Stomach (tissue), 9 donors: ENCODE results near the gene ZAR1L. TPM values are rescaled to one million over a fixed set of nuclear protein-coding genes. Genes with fewer than 3 reads are reported as not detected.

ENCODE experiments used
- DNase-seq, 2 donors: peaks; one replicate each; pipeline versions ENCODE4 v3.0.0 to v3.0.0-alpha.2; 2013 to 2019
- H3K27ac ChIP-seq, 5 donors: fragments of 200-600 bp in 4 of 5; sonication (generic) in 4 of 5; one replicate each; pipeline ENCODE4 v1.5.1; 2013 to 2019; ENCODE audit warnings: mild to moderate bottlenecking in 1 of 5, moderate library complexity in 1 of 5
- H3K27me3 ChIP-seq, 3 donors: fragments of 200-600 bp; sonication (generic); one replicate each; pipeline ENCODE4 v1.5.1; 2017 to 2019; ENCODE audit warnings: mixed run types in 1 of 3
- H3K36me3 ChIP-seq, 4 donors: fragments of 200-600 bp; sonication (generic); 1 replicate in 3 of 4; 2 replicates in 1 of 4; pipeline ENCODE4 v1.5.1; 2016 to 2019
- H3K4me1 ChIP-seq, 4 donors: fragments of 200-600 bp; sonication (generic); one replicate each; pipeline ENCODE4 v1.5.1; 2016 to 2019
- H3K4me3 ChIP-seq, 4 donors: fragments of 200-600 bp; sonication (generic) in 3 of 4; one replicate each; pipeline ENCODE4 v1.5.1; 2016 to 2019; ENCODE audit warnings: mild to moderate bottlenecking in 1 of 4
- H3K9me3 ChIP-seq, 4 donors: fragments of 200-600 bp; sonication (generic); one replicate each; pipeline ENCODE4 v1.5.1; 2016 to 2019
- CTCF ChIP-seq, 7 experiments: fragments of 450-650 bp in 4 of 7; fragments of 200-600 bp in 3 of 7; sonication (generic) in 3 of 7; IDR thresholded peaks; one replicate each; pipeline ENCODE4 v1.5.1; 2016 to 2019; ENCODE audit warnings: antibody characterized with exemption in 7 of 7, control low read depth in 2 of 7, mild to moderate bottlenecking in 1 of 7
- EP300 ChIP-seq: sonication (generic); formaldehyde crosslinking; IDR thresholded peaks from one replicate; pipeline ENCODE4 v1.6.1; 2017; ENCODE audit warnings: antibody characterized with exemption
- POLR2A ChIP-seq, 4 donors: fragments of 450-650 bp; IDR thresholded peaks; one replicate each; pipeline ENCODE4 v1.6.1; 2016; ENCODE audit warnings: antibody characterized with exemption in 4 of 4, control low read depth in 2 of 4, mild to moderate bottlenecking in 1 of 4, moderate library complexity in 1 of 4
- POLR2AphosphoS5 ChIP-seq, 3 donors: sonication (generic); formaldehyde crosslinking; IDR thresholded peaks; one replicate each; pipeline ENCODE4 v1.6.1; 2016; ENCODE audit warnings: antibody characterized with exemption in 3 of 3
- WGBS, 5 donors: extraction: QIAGEN DNeasy Blood & Tissue Kit in 3 of 5; methylation state at CpG; one replicate each; pipeline versions ENCODE4 v1.1.5 to v1.1.7; 2013 to 2018; 5-methylcytosine and 5-hydroxymethylcytosine counted together
- intact Hi-C: fragments of 100-400 bp; cut with DNase I; formaldehyde crosslinking; loops from one replicate; pipeline ENCODE4 v1.15.1; 2023; ENCODE audit warnings: low total_unique reads
- polyA plus RNA-seq, 3 donors: library from polyadenylated mRNA; stranded (reverse); fragments of 200-250 nt; gene quantifications; one replicate each; pipeline ENCODE4 v1.2.3, GENCODE V29; 2013
- total RNA-seq, 5 donors: library from RNA; depleted of rRNA; stranded (reverse); fragments of >200 nt; gene quantifications; one replicate each; pipeline versions ENCODE4 v1.1.0 to v1.2.3, GENCODE V29; 2014 to 2016
- donor health status: healthy with polysubstance abuse.
- donor health status: Bipolar disorder and iron deficiency.
- donor health status: healthy.

The ZAR1L gene
- total and polyA plus RNA-seq, 8 donors, result not detected

DNA sequence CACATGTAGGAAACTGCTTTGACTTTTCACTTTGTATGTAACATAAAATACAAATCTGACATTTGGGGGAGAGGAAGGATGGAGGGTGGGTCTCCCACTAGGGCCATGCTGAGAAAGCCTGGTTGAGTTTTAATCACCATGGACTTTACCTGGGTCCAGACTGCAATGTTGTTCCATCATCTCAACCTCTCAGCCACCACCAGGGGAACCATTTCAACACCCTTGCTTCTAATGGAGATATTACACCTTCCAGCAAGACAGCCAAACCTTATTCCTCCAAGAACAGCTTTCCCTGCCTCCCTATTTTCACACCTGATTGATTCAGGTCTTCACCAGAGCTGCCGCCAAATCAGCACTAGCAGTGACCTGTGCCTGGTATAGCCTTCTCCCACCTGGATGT lies 56.0 kb downstream of the ZAR1L start:
- Histone ChIP-seq H3K27ac (peak overlapping the region in 1 of 5 donors; percentile 81), H3K4me3 (no peak overlapping the region), H3K36me3 (peaks cover 0 to 31% (median 22%) of the 10 kb centered on the region in 4 donors), H3K4me1 (peaks cover 21 to 66% (median 47%) of the 10 kb centered on the region in 4 donors), H3K27me3 (no peaks in the 10 kb centered on the region), H3K9me3 (no peaks in the 10 kb centered on the region)
- DNase-seq, result no peak
- no peak for TF ChIP-seq EP300
- TF ChIP-seq POLR2A (IDR thresholded peaks at IDR 0.05), result no peak
- TF ChIP-seq POLR2AphosphoS5 (IDR thresholded peaks at IDR 0.05), result no peak
- TF ChIP-seq CTCF (IDR thresholded peaks at IDR 0.05), result no peak
- 93 to 100% (median 96%) methylated on average over 1 of the region's 1 CpG for WGBS, 5 donors
- intact Hi-C loops, result no loop called here

GRCh38 chr13:32257649-32258048 lies 57.5 kb downstream of the ZAR1L start:
- peaks cover 21 to 72% (median 52%) of the 10 kb centered on the region in 4 donors for H3K4me1 ChIP-seq
- H3K9me3 ChIP-seq, result no peaks in the 10 kb centered on the region
- peaks cover 0 to 18% (median 7%) of the 10 kb centered on the region in 4 donors for H3K36me3 ChIP-seq
- intact Hi-C loops, result no loop called here
- H3K27ac ChIP-seq, result peak overlapping the region in 1 of 5 donors; percentile 86
- no peak overlapping the region for H3K4me3 ChIP-seq
- H3K27me3 ChIP-seq, result no peaks in the 10 kb centered on the region
- no peak for DNase-seq
- TF ChIP-seq POLR2AphosphoS5 (IDR thresholded peaks at IDR 0.05), result no peak
- TF ChIP-seq CTCF (IDR thresholded peaks at IDR 0.05), result no peak
- no peak for TF ChIP-seq EP300
- TF ChIP-seq POLR2A (IDR thresholded peaks at IDR 0.05), result no peak

DNA sequence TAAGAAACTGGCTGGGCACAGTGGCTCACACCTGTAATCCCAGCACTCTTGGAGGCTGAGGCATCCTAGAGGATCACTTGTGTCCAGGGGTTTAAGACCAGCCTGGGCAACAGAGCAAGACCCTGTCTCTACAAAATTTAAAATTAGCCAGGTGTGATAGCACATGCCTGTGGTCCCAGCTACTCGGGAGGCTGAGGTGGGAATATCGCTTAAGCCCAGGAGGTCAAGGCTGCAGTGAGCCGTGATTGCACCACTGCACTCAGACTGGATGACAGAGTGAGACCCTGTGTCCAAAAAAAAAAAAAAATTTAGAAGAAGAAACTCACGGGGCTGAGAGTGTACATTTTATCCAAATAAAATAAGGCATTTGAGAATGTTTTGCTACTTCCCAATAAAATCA lies 58.9 kb downstream of the ZAR1L start:
- H3K27me3 ChIP-seq, result no peaks in the 10 kb centered on the region
- intact Hi-C loops, result no loop called here
- no peaks in the 10 kb centered on the region for H3K9me3 ChIP-seq
- TF ChIP-seq CTCF (IDR thresholded peaks at IDR 0.05), result no peak
- TF ChIP-seq POLR2AphosphoS5 (IDR thresholded peaks at IDR 0.05), result no peak
- no peak for TF ChIP-seq POLR2A (IDR thresholded peaks at IDR 0.05)
- TF ChIP-seq EP300, result no peak
- 44 to 74% (median 44%) methylated on average over 4 of the region's 4 CpGs for WGBS, 5 donors
- peaks cover 0 to 12% (median 0%) of the 10 kb centered on the region in 4 donors for H3K36me3 ChIP-seq
- peak overlapping the region in 1 of 4 donors; percentile 25 for H3K4me3 ChIP-seq
- DNase-seq, result no peak
- peak overlapping the region; percentile 9 to 86 (median 84) for H3K27ac ChIP-seq
- peaks cover 14 to 61% (median 42%) of the 10 kb centered on the region in 4 donors for H3K4me1 ChIP-seq

- H3K27me3 ChIP-seq, result no peaks in the 10 kb centered on the region
- no peaks in the 10 kb centered on the region for H3K9me3 ChIP-seq
- intact Hi-C loops, result no loop called here
- TF ChIP-seq POLR2AphosphoS5 (IDR thresholded peaks at IDR 0.05), result peak in 1 of 3 donors; percentile 3
- TF ChIP-seq CTCF (IDR thresholded peaks at IDR 0.05), result no peak
- peaks cover 9 to 56% (median 37%) of the 10 kb centered on the region in 4 donors for H3K4me1 ChIP-seq
- peaks cover 0 to 12% (median under 1%) of the 10 kb centered on the region in 4 donors for H3K36me3 ChIP-seq
- WGBS, 5 donors, result 25 to 47% (median 28%) methylated on average over 6 of the region's 6 CpGs
- H3K4me3 ChIP-seq, result peak overlapping the region; percentile 24 to 40 (median 32)
- DNase-seq, result peak in 1 of 2 donors; percentile 31
- peak overlapping the region in 4 of 5 donors; percentile 83 to 86 (median 84) for H3K27ac ChIP-seq
Observed at GRCh38 chr13:32255724-32256109, 59.4 kb downstream of the ZAR1L start.
